Spleen (tissue), 11 donors: ENCODE data around the gene ZNF804B. TPM values are rescaled to one million over a fixed set of nuclear protein-coding genes. Genes with fewer than 3 reads are reported as not detected.

Experiments
- DNase-seq: peaks from one replicate; pipeline ENCODE4 v3.0.0-alpha.2; 2020
- H3K27ac ChIP-seq, 8 donors: fragments of 200-600 bp; sonication (generic) in 7 of 8; 1 replicate in 4 of 8; 2 replicates in 4 of 8; pipeline versions ENCODE4 v1.5.0 to v1.8.0; 2016 to 2021; ENCODE audit warnings: inconsistent platforms in 4 of 8, mild to moderate bottlenecking in 4 of 8, moderate library complexity in 1 of 8
- H3K27me3 ChIP-seq, 7 donors: fragments of 200-600 bp; sonication (generic) in 6 of 7; replicated peaks in 1 of 7; 1 replicate in 4 of 7; 2 replicates in 3 of 7; pipeline versions ENCODE4 v1.5.0 to v1.8.0; 2016 to 2021; ENCODE audit warnings: inconsistent platforms in 3 of 7, mild to moderate bottlenecking in 1 of 7
- H3K36me3 ChIP-seq, 6 donors: fragments of 200-600 bp; sonication (generic) in 5 of 6; 1 replicate in 4 of 6; 2 replicates in 2 of 6; pipeline versions ENCODE4 v1.5.0 to v1.8.0; 2016 to 2021; ENCODE audit warnings: inconsistent platforms in 2 of 6
- H3K4me1 ChIP-seq, 6 donors: fragments of 200-600 bp; sonication (generic) in 5 of 6; 1 replicate in 3 of 6; 2 replicates in 3 of 6; pipeline versions ENCODE4 v1.5.0 to v1.8.0; 2016 to 2021; ENCODE audit warnings: inconsistent platforms in 3 of 6
- H3K4me3 ChIP-seq, 8 donors: fragments of 200-600 bp; sonication (generic) in 7 of 8; 1 replicate in 4 of 8; 2 replicates in 4 of 8; pipeline versions ENCODE4 v1.5.0 to v1.8.0; 2016 to 2021; ENCODE audit warnings: inconsistent platforms in 4 of 8, mild to moderate bottlenecking in 4 of 8, moderate library complexity in 2 of 8
- H3K9me3 ChIP-seq, 8 donors: fragments of 200-600 bp; sonication (generic) in 7 of 8; 1 replicate in 4 of 8; 2 replicates in 4 of 8; pipeline versions ENCODE4 v1.5.0 to v1.8.0; 2016 to 2021; ENCODE audit warnings: inconsistent platforms in 4 of 8
- CTCF ChIP-seq, 11 experiments: fragments of 200-600 bp in 7 of 11; fragments of 450-650 bp in 4 of 11; sonication (generic) in 4 of 11; IDR thresholded peaks in 8 of 11; conservative IDR thresholded peaks in 3 of 11; 1 replicate in 7 of 11; 2 replicates in 4 of 11; pipeline versions ENCODE4 v1.4.0 to v1.8.0; 2016 to 2021; ENCODE audit warnings: antibody characterized with exemption in 11 of 11, inconsistent platforms in 4 of 11, mild to moderate bottlenecking in 1 of 11
- POLR2A ChIP-seq, 3 donors: fragments of 450-650 bp; IDR thresholded peaks; one replicate each; pipeline ENCODE4 v1.5.1; 2017; ENCODE audit warnings: antibody characterized with exemption in 3 of 3, mild to moderate bottlenecking in 1 of 3
- POLR2AphosphoS5 ChIP-seq, 3 donors: sonication (generic); formaldehyde crosslinking; IDR thresholded peaks; one replicate each; pipeline ENCODE4 v1.5.1; 2017; ENCODE audit warnings: antibody characterized with exemption in 3 of 3
- WGBS, 5 donors: extraction: QIAGEN DNeasy Blood & Tissue Kit in 3 of 5; methylation state at CpG; one replicate each; pipeline versions ENCODE4 v1.1.5 to v1.1.7; 2013 to 2018; 5-methylcytosine and 5-hydroxymethylcytosine counted together
- intact Hi-C: fragments of 100-400 bp; cut with DNase I; formaldehyde crosslinking; loops from one replicate; pipeline ENCODE4 v1.15.0; 2023; ENCODE audit warnings: low total_unique reads
- polyA plus RNA-seq, 3 donors: library from polyadenylated mRNA; stranded (reverse); fragments of 200-250 nt; gene quantifications; one replicate each; pipeline ENCODE4 v1.2.1, GENCODE V29; 2013
- total RNA-seq, 7 donors: library from RNA; depleted of rRNA in 3 of 7; stranded (reverse); fragments of >200 nt in 3 of 7; fragmentation: NEBNext Ultra II Directional in 4 of 7; extraction: Animal tissue kit (Norgen Biotek cat#: 25700) in 4 of 7; gene quantifications; one replicate each; pipeline versions ENCODE4 v1.1.0 to v1.2.1, GENCODE V29; 2016 to 2021
- donor health status: healthy with polysubstance abuse.
- donor health status: DM: no; HTN: no; CAD: no; lungs with moderate emphysema.
- donor health status: DM: no; HTN: no; CAD: no.
- donor health status: Bipolar disorder and iron deficiency.
- donor health status: healthy.
- donor health status: DM: no; HTN: no; CAD: no.
- donor health status: DM: yes; HTN: yes; CAD: no.

The ZNF804B gene
- total and polyA plus RNA-seq, 10 donors, result not detected

- intact Hi-C loops, result no loop called here
- Histone ChIP-seq H3K27me3 (no peaks in the 10 kb centered on the region), H3K4me3 (no peak overlapping the region), H3K4me1 (no peaks in the 10 kb centered on the region), H3K27ac (no peak overlapping the region), H3K36me3 (no peaks in the 10 kb centered on the region), H3K9me3 (no peaks in the 10 kb centered on the region)
- 86 to 90% (median 89%) methylated on average over 3 of the region's 3 CpGs for WGBS, 5 donors
- DNase-seq, result no peak
- TF ChIP-seq POLR2A (IDR thresholded peaks at IDR 0.05) (no peak), CTCF (IDR thresholded peaks at IDR 0.05 in 8 of 11, conservative IDR thresholded peaks at IDR 0.05 in 3 of 11) (no peak), POLR2AphosphoS5 (IDR thresholded peaks at IDR 0.05) (no peak)
Measured at GRCh38 chr7:89094269-89094668, 334.8 kb downstream of the ZNF804B start.

- DNase-seq, result no peak
- no peak overlapping the region for H3K4me3 ChIP-seq
- no peak for TF ChIP-seq POLR2A (IDR thresholded peaks at IDR 0.05)
- no peak for TF ChIP-seq POLR2AphosphoS5 (IDR thresholded peaks at IDR 0.05)
- TF ChIP-seq CTCF (IDR thresholded peaks at IDR 0.05 in 8 of 11, conservative IDR thresholded peaks at IDR 0.05 in 3 of 11), result no peak
- intact Hi-C loops, result no loop called here
- no peaks in the 10 kb centered on the region for H3K27me3 ChIP-seq
- H3K9me3 ChIP-seq, result peaks cover 0 to 3% (median 0%) of the 10 kb centered on the region in 8 donors
- H3K36me3 ChIP-seq, result no peaks in the 10 kb centered on the region
- no peaks in the 10 kb centered on the region for H3K4me1 ChIP-seq
- no peak overlapping the region for H3K27ac ChIP-seq
Measured at GRCh38 chr7:89103564-89103963, 344.1 kb downstream of the ZNF804B start.

DNA sequence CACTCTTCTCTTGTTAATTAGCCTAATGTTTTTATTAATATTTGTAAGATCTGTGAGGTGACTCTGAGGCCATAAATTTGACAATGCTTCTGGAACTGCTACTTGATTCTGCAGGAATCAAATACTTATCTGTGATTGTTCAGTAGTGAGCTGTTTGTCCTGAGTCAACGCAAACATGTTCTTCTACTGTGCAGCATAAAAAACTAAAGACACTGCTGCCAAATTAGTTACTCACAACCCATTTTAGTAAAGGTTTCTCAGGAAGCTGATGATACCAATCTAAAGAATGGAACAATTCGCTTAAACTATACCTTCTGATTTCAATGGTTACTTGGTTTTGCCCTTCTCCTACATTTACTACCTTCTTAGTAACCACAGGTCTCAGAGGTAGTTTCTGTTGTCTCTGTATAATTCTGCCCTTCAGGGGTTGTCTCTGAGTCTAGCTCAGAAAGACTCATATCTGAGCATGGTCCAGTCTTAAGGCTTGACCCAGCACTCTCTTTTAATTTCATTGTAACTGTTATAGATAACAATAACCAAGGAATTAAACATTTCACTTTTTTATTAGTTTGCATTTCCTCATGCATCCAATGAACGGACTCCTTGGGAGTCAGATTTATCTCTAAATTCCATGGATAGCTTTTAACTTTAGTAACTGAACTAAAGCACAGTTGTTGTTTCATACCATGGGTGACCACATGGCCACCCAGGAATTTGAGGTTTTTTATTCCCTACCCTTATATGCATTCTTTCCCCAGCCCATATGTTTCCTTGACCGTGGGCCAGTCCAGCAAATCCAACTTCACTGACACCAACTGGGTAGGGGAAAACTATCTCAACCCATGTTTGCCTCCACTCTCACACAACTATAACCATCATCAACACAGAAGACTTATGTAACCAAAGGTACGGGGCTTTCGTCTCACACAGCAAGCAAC lies 345.5 kb downstream of the ZNF804B start:
- no peaks in the 10 kb centered on the region for H3K27me3 ChIP-seq
- H3K36me3 ChIP-seq, result no peaks in the 10 kb centered on the region
- H3K27ac ChIP-seq, result no peak overlapping the region
- intact Hi-C loops, result no loop called here
- H3K4me1 ChIP-seq, result no peaks in the 10 kb centered on the region
- TF ChIP-seq CTCF (IDR thresholded peaks at IDR 0.05 in 8 of 11, conservative IDR thresholded peaks at IDR 0.05 in 3 of 11) (no peak), POLR2AphosphoS5 (IDR thresholded peaks at IDR 0.05) (no peak), POLR2A (IDR thresholded peaks at IDR 0.05) (no peak)
- H3K9me3 ChIP-seq, result peaks cover 0 to 3% (median 0%) of the 10 kb centered on the region in 8 donors
- no peak overlapping the region for H3K4me3 ChIP-seq
- 80 to 91% (median 83%) methylated on average over 6 of the region's 6 CpGs for WGBS, 5 donors
- no peak for DNase-seq

DNA sequence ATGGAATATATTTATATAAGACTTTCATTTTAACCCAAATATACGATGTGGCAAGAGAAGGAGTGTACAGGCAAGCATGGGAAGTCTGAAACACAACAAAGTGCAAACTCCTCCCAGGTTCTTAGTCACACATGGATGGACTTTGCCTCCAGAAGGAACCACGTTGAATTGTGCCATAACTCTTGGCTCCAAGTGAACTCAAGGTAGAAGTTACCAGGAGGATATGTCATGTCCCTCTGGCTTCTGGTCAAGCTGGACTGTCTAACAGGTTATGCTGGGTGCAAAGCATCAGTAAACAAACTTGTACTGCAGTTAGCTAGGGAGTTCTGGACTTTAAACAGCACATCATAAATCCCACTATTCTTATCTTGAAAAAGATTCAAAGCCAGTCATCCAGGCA lies 364.4 kb downstream of the ZNF804B start:
- H3K4me1 ChIP-seq, result no peaks in the 10 kb centered on the region
- no peak overlapping the region for H3K27ac ChIP-seq
- no peak for DNase-seq
- peaks cover 0 to 3% (median 0%) of the 10 kb centered on the region in 8 donors for H3K9me3 ChIP-seq
- 59 to 74% (median 67%) methylated on average over 2 of the region's 2 CpGs for WGBS, 5 donors
- no peaks in the 10 kb centered on the region for H3K27me3 ChIP-seq
- H3K36me3 ChIP-seq, result no peaks in the 10 kb centered on the region
- TF ChIP-seq CTCF (IDR thresholded peaks at IDR 0.05 in 8 of 11, conservative IDR thresholded peaks at IDR 0.05 in 3 of 11) (no peak), POLR2AphosphoS5 (IDR thresholded peaks at IDR 0.05) (no peak)
- H3K4me3 ChIP-seq, result no peak overlapping the region
- intact Hi-C loops, result no loop called here
